ENCODE data around the gene DIAPH3. TPM values are rescaled to one million over a fixed set of nuclear protein-coding genes. Genes with fewer than 3 reads are reported as not detected.

DIAPH3 gene, protein sequence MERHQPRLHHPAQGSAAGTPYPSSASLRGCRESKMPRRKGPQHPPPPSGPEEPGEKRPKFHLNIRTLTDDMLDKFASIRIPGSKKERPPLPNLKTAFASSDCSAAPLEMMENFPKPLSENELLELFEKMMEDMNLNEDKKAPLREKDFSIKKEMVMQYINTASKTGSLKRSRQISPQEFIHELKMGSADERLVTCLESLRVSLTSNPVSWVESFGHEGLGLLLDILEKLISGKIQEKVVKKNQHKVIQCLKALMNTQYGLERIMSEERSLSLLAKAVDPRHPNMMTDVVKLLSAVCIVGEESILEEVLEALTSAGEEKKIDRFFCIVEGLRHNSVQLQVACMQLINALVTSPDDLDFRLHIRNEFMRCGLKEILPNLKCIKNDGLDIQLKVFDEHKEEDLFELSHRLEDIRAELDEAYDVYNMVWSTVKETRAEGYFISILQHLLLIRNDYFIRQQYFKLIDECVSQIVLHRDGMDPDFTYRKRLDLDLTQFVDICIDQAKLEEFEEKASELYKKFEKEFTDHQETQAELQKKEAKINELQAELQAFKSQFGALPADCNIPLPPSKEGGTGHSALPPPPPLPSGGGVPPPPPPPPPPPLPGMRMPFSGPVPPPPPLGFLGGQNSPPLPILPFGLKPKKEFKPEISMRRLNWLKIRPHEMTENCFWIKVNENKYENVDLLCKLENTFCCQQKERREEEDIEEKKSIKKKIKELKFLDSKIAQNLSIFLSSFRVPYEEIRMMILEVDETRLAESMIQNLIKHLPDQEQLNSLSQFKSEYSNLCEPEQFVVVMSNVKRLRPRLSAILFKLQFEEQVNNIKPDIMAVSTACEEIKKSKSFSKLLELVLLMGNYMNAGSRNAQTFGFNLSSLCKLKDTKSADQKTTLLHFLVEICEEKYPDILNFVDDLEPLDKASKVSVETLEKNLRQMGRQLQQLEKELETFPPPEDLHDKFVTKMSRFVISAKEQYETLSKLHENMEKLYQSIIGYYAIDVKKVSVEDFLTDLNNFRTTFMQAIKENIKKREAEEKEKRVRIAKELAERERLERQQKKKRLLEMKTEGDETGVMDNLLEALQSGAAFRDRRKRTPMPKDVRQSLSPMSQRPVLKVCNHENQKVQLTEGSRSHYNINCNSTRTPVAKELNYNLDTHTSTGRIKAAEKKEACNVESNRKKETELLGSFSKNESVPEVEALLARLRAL
- 1.5 and 19.6 TPM in 2 replicates for total RNA-seq

DNA sequence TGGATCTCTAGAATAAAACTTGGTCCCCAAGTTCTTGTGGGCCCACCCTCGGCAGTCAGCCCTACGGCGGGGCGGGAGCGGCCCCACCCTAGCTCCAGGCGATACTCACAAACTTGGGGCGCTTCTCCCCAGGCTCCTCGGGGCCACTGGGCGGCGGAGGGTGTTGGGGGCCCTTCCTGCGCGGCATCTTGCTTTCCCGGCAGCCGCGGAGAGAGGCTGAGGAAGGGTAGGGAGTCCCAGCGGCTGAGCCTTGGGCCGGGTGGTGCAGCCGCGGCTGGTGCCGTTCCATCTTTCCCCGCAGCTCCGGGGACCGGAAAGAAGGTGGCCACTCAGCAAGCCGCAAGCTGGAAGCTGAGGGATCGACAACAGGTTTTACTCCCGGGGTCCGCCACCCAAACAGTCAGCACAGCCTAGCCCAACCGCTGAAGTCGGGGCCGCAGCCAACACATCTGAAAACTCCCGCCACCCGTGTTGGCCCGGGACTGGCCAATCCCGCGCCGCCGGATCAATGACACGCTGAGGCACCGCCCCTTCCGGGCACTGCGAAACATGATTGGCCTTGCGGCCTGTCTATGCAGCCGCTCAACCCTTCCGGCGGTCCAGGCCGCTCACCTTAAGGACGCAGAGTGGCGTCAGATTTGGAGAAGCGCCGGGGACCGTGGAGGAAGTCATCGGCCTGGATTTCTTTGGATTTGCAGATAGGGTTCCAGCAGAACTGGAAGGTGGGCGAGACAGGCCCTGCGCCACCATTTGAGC is at the start of gene DIAPH3:
Gene DIAPH3 (minus strand): TSS at position 451 of the 756 bp plus-strand sequence. CDS start 162 bp downstream, at position 289.

Other genes starting within 250 kb of the DIAPH3 start
- 13.2 and 19.5 TPM in 2 replicates for gene TDRD3, start 233.3 kb upstream of the DIAPH3 start, total RNA-seq